CD4-positive, alpha-beta memory T cell (primary cell): ENCODE data around the gene IL22. TPM values are rescaled to one million over a fixed set of nuclear protein-coding genes. Genes with fewer than 3 reads are reported as not detected.

Source experiments
- CTCF ChIA-PET: fragments of 350-600 bp; sonication (Branson Sonifier 250); formaldehyde crosslinking; loops from one replicate; lab custom pipeline; 2021; ENCODE audit warnings: inconsistent platforms; ENCODE audit not compliant: partially characterized antibody; lab: Charles Lee
- POLR2A ChIA-PET: fragments of 350-600 bp; sonication (Branson Sonifier 250); formaldehyde crosslinking; loops from one replicate; lab custom pipeline; 2021; ENCODE audit not compliant: partially characterized antibody; lab: Charles Lee
- DNase-seq, 5 donors: peaks; one replicate each; pipeline versions ENCODE4 v3.0.0 to v3.0.0-alpha.2; 2020 to 2022; ENCODE audit warnings: mixed read lengths in 1 of 5
- H3K27ac ChIP-seq: one replicate; pipeline ENCODE4 v1.7.0; 2013; ENCODE audit warnings: low read depth, low read length
- H3K27me3 ChIP-seq: 2 replicates; pipeline ENCODE4 v1.7.0; 2013; ENCODE audit warnings: mild to moderate bottlenecking, low read length, moderate library complexity; ENCODE audit not compliant: insufficient read depth
- H3K36me3 ChIP-seq: 2 replicates; pipeline ENCODE4 v1.7.0; 2013; ENCODE audit warnings: mild to moderate bottlenecking, low read length, moderate library complexity; ENCODE audit not compliant: insufficient read depth
- H3K4me1 ChIP-seq: 2 replicates; pipeline ENCODE4 v1.7.0; 2013; ENCODE audit warnings: mild to moderate bottlenecking, low read length, moderate library complexity; ENCODE audit not compliant: insufficient read depth
- H3K4me3 ChIP-seq, 2 donors: one replicate each; pipeline ENCODE4 v1.7.0; 2013; ENCODE audit warnings: low read length in 2 of 2, mild to moderate bottlenecking in 1 of 2
- H3K9me3 ChIP-seq, 2 donors: one replicate each; pipeline ENCODE4 v1.7.0; 2013; ENCODE audit warnings: low read length in 2 of 2, control low read depth in 1 of 2; ENCODE audit not compliant: control insufficient read depth in 1 of 2
- H3K27ac Mint-ChIP-seq, 7 donors: one replicate each; pipeline ENCODE4 v1.8.0; 2020 to 2021; ENCODE audit warnings: mixed read lengths in 7 of 7, mild to moderate bottlenecking in 6 of 7, inconsistent platforms in 3 of 7, moderate library complexity in 3 of 7
- H3K27me3 Mint-ChIP-seq, 2 donors: one replicate each; pipeline ENCODE4 v1.8.0; 2020 to 2021; ENCODE audit warnings: mixed read lengths in 2 of 2
- H3K36me3 Mint-ChIP-seq, 2 donors: one replicate each; pipeline ENCODE4 v1.8.0; 2020 to 2021; ENCODE audit warnings: mixed read lengths in 2 of 2, inconsistent platforms in 1 of 2, mild to moderate bottlenecking in 1 of 2
- H3K4me1 Mint-ChIP-seq, 4 donors: one replicate each; pipeline ENCODE4 v1.8.0; 2020 to 2021; ENCODE audit warnings: mixed read lengths in 4 of 4, mild to moderate bottlenecking in 1 of 4
- H3K4me3 Mint-ChIP-seq, 8 donors: one replicate each; pipeline ENCODE4 v1.8.0; 2020 to 2021; ENCODE audit warnings: mixed read lengths in 8 of 8, mild to moderate bottlenecking in 7 of 8, moderate library complexity in 6 of 8, inconsistent platforms in 3 of 8
- H3K9me3 Mint-ChIP-seq, 8 donors: one replicate each; pipeline ENCODE4 v1.8.0; 2020 to 2021; ENCODE audit warnings: mixed read lengths in 8 of 8, mild to moderate bottlenecking in 5 of 8, inconsistent platforms in 3 of 8, moderate library complexity in 1 of 8
- intact Hi-C: fragments of 100-400 bp; cut with micrococcal nuclease; formaldehyde crosslinking; loops from one replicate; pipeline ENCODE4 v1.15.1; 2023
- polyA plus RNA-seq, 2 donors: library from polyadenylated mRNA; unstranded; fragments of 300-500 nt; fragmentation: Illumina TruSeq; gene quantifications; one replicate each; pipeline ENCODE4 v1.2.3, GENCODE V29; 2021
- total RNA-seq, 2 experiments: library from RNA; stranded (reverse); gene quantifications; one replicate each; pipeline ENCODE4 v1.2.3, GENCODE V29; 2021

IL22 gene
- total and polyA plus RNA-seq, 4 experiments from 2014 or later: 0.67 TPM; not detected in 3

- DNase-seq: peak; percentile 48 to 69 (median 60)
- Mint-ChIP-seq H3K27ac (peak overlapping the region in 5 of 7 donors; percentile 4 to 67 (median 47)), H3K9me3 (peaks cover 0 to 2% (median 0%) of the 10 kb centered on the region in 8 donors), H3K4me1 (peaks cover 20 to 41% (median 31%) of the 10 kb centered on the region in 4 donors), H3K27me3 (no peaks in the 10 kb centered on the region), H3K4me3 (peak overlapping the region in 6 of 8 donors; percentile 3 to 74 (median 46)), H3K36me3 (peaks cover 7 to 8% of the 10 kb centered on the region in 2 donors)
- no peak overlapping the region for H3K4me3 ChIP-seq
- no peaks in the 10 kb centered on the region for H3K9me3 ChIP-seq
- H3K27ac ChIP-seq: no peak overlapping the region
- H3K36me3 ChIP-seq: no peaks in the 10 kb centered on the region
- H3K4me1 ChIP-seq: peaks cover 26% of the 10 kb centered on the region
- ChIA-PET CTCF (interaction anchor here (0.7 to 3.4 kb wide), 6 partner anchors 8 to 67 kb away, joined by 3 to 13 read pairs (median 3); no protein-coding TSS in a partner anchor), POLR2A (interaction anchor here (1.0 to 1.1 kb wide), 3 partner anchors 42 to 67 kb away, joined by 4 to 6 read pairs (median 5); partner anchors contain the start of gene MDM1)
- no peaks in the 10 kb centered on the region for H3K27me3 ChIP-seq
- intact Hi-C loops: no loop called here
Observed at GRCh38 chr12:68290126-68290525, 36.7 kb upstream of the IL22 start.

GRCh38 chr12:68287106-68287505, 33.7 kb upstream of the IL22 start:
- Histone ChIP-seq H3K27me3 (no peaks in the 10 kb centered on the region), H3K9me3 (no peaks in the 10 kb centered on the region), H3K27ac (no peak overlapping the region), H3K4me3 (no peak overlapping the region), H3K36me3 (no peaks in the 10 kb centered on the region), H3K4me1 (peaks cover 22% of the 10 kb centered on the region)
- ChIA-PET CTCF (no interaction called here), POLR2A (no interaction called here)
- H3K9me3 Mint-ChIP-seq: peaks cover 0 to 4% (median 0%) of the 10 kb centered on the region in 8 donors
- H3K4me1 Mint-ChIP-seq: peaks cover 17 to 34% (median 26%) of the 10 kb centered on the region in 4 donors
- no peak overlapping the region for H3K4me3 Mint-ChIP-seq
- no peak for DNase-seq
- H3K27ac Mint-ChIP-seq: no peak overlapping the region
- H3K27me3 Mint-ChIP-seq: no peaks in the 10 kb centered on the region
- intact Hi-C loops: no loop called here
- no peaks in the 10 kb centered on the region for H3K36me3 Mint-ChIP-seq

- Mint-ChIP-seq H3K27ac (no peak overlapping the region), H3K27me3 (no peaks in the 10 kb centered on the region), H3K9me3 (peaks cover 0 to 4% (median 0%) of the 10 kb centered on the region in 8 donors), H3K4me3 (no peak overlapping the region), H3K4me1 (peaks cover 16 to 31% (median 23%) of the 10 kb centered on the region in 4 donors), H3K36me3 (no peaks in the 10 kb centered on the region)
- Histone ChIP-seq H3K36me3 (no peaks in the 10 kb centered on the region), H3K4me3 (no peak overlapping the region), H3K27me3 (no peaks in the 10 kb centered on the region), H3K27ac (no peak overlapping the region), H3K9me3 (no peaks in the 10 kb centered on the region), H3K4me1 (peaks cover 20% of the 10 kb centered on the region)
- no peak for DNase-seq
- ChIA-PET CTCF (interaction anchor here (1.4 to 3.1 kb wide), 2 partner anchors 13 to 63 kb away, joined by 4 to 16 read pairs; no protein-coding TSS in a partner anchor), POLR2A (no interaction called here)
- intact Hi-C loops: no loop called here
Observed at GRCh38 chr12:68286396-68286795, 33.0 kb upstream of the IL22 start.

GRCh38 chr12:68285541-68285940, 32.1 kb upstream of the IL22 start:
- CTCF ChIA-PET: interaction anchor here (1.4 to 3.1 kb wide), 2 partner anchors 12 to 62 kb away, joined by 4 to 16 read pairs; no protein-coding TSS in a partner anchor

GRCh38 chr12:68281322-68282077, 28.1 kb upstream of the IL22 start:
- no peak overlapping the region for H3K27ac Mint-ChIP-seq
- H3K9me3 Mint-ChIP-seq: peaks cover 0 to 2% (median 0%) of the 10 kb centered on the region in 8 donors
- ChIA-PET CTCF (interaction anchor here (0.9 kb wide), 1 partner anchor 9 kb away, joined by 3 read pairs; no protein-coding TSS in a partner anchor), POLR2A (no interaction called here)
- H3K4me3 Mint-ChIP-seq: no peak overlapping the region
- intact Hi-C loops: no loop called here
- no peaks in the 10 kb centered on the region for H3K27me3 Mint-ChIP-seq
- Histone ChIP-seq H3K9me3 (no peaks in the 10 kb centered on the region), H3K4me1 (peaks cover 5% of the 10 kb centered on the region), H3K27me3 (no peaks in the 10 kb centered on the region), H3K36me3 (no peaks in the 10 kb centered on the region), H3K27ac (no peak overlapping the region), H3K4me3 (no peak overlapping the region)
- no peaks in the 10 kb centered on the region for H3K36me3 Mint-ChIP-seq
- H3K4me1 Mint-ChIP-seq: peaks cover 4 to 8% (median 6%) of the 10 kb centered on the region in 4 donors
- no peak for DNase-seq

More at GRCh38 chr12:68285541-68285940, 32.1 kb upstream of the IL22 start:
- H3K4me1 Mint-ChIP-seq: peaks cover 10 to 22% (median 15%) of the 10 kb centered on the region in 4 donors
- Histone ChIP-seq H3K27me3 (no peaks in the 10 kb centered on the region), H3K4me1 (peaks cover 12% of the 10 kb centered on the region), H3K9me3 (no peaks in the 10 kb centered on the region), H3K36me3 (no peaks in the 10 kb centered on the region), H3K4me3 (no peak overlapping the region), H3K27ac (no peak overlapping the region)
- H3K27ac Mint-ChIP-seq: peak overlapping the region in 1 of 7 donors; percentile 26
- no peaks in the 10 kb centered on the region for H3K27me3 Mint-ChIP-seq
- intact Hi-C loops: no loop called here
- no peak overlapping the region for H3K4me3 Mint-ChIP-seq
- peaks cover 0 to 4% (median 0%) of the 10 kb centered on the region in 8 donors for H3K9me3 Mint-ChIP-seq
- POLR2A ChIA-PET: no interaction called here
- no peak for DNase-seq
- H3K36me3 Mint-ChIP-seq: no peaks in the 10 kb centered on the region

- Mint-ChIP-seq H3K4me1 (peaks cover 5 to 13% (median 11%) of the 10 kb centered on the region in 4 donors), H3K36me3 (no peaks in the 10 kb centered on the region), H3K4me3 (peak overlapping the region in 1 of 8 donors; percentile 0), H3K27me3 (no peaks in the 10 kb centered on the region), H3K9me3 (peaks cover 0 to 2% (median 0%) of the 10 kb centered on the region in 8 donors), H3K27ac (no peak overlapping the region)
- intact Hi-C loops: no loop called here
- no peak overlapping the region for H3K27ac ChIP-seq
- ChIA-PET CTCF (interaction anchor here (1.0 kb wide), 1 partner anchor 10 kb away, joined by 3 read pairs; no protein-coding TSS in a partner anchor), POLR2A (no interaction called here)
- no peaks in the 10 kb centered on the region for H3K9me3 ChIP-seq
- no peaks in the 10 kb centered on the region for H3K27me3 ChIP-seq
- no peak overlapping the region for H3K4me3 ChIP-seq
- DNase-seq: no peak
- H3K4me1 ChIP-seq: peaks cover 5% of the 10 kb centered on the region
- H3K36me3 ChIP-seq: no peaks in the 10 kb centered on the region
Observed at GRCh38 chr12:68280240-68280639, 26.8 kb upstream of the IL22 start.
